GM12878 (cell line): Measurements from ENCODE around the gene NSL1. TPM values are rescaled to one million over a fixed set of nuclear protein-coding genes. Genes with fewer than 3 reads are reported as not detected.

ENCODE experiments used
- FOS ChIP-seq: IDR thresholded peaks from 3 replicates; pipeline ENCODE4 v1.6.1; 2011; ENCODE audit warnings: borderline replicate concordance; ENCODE audit not compliant: insufficient read length; ENCODE audit errors: extremely low read depth
- GATAD2B ChIP-seq: fragments of 450-650 bp; conservative IDR thresholded peaks from 2 replicates; pipeline ENCODE4 v1.6.1; 2017; ENCODE audit warnings: low read depth, mild to moderate bottlenecking, moderate library complexity
- TAF1 ChIP-seq: IDR thresholded peaks from 2 replicates; pipeline ENCODE4 v1.6.1; 2011; ENCODE audit warnings: mild to moderate bottlenecking, low read depth, low read length, borderline replicate concordance
- polyA plus RNA-seq, 11 experiments: library from polyadenylated mRNA; depleted of rRNA in 4 of 11; unstranded in 6 of 11; stranded (reverse) in 5 of 11; fragments of >200 nt; fragmentation: Nextera tagmentation in 4 of 11; fragmentation: Illumina TruSeq in 1 of 11; extraction: Ambion mirVana in 4 of 11; extraction: Trizol in 1 of 11; gene quantifications; 1 replicate in 1 of 11; 2 replicates in 10 of 11; pipeline versions ENCODE4 v1.2.1 to v1.2.3, GENCODE V29; 2011 to 2016; ENCODE audit warnings: inconsistent platforms in 2 of 11, missing spikeins in 2 of 11, low read depth in 1 of 11
- total RNA-seq, 4 experiments: library from RNA; depleted of rRNA in 3 of 4; stranded (reverse); fragments of >200 nt in 3 of 4; fragmentation: Illumina TruSeq in 1 of 4; extraction: Trizol in 1 of 4; gene quantifications; 2 replicates each; pipeline versions ENCODE4 v1.2.1 to v1.2.3, GENCODE V29; 2013 to 2021
- TF ChIP-seq, protein P1 (sequence below): IDR thresholded peaks from 2 replicates; pipeline ENCODE4 v1.6.1; 2012; ENCODE audit warnings: low read depth, low read length, improper control_type of control experiment
- TF ChIP-seq, protein P2 (sequence below): fragments of 450-650 bp; IDR thresholded peaks from 2 replicates; pipeline ENCODE4 v1.6.1; 2017; ENCODE audit warnings: mild to moderate bottlenecking
- TF ChIP-seq, protein P3 (sequence below): fragments of 450-650 bp; IDR thresholded peaks from 2 replicates; pipeline ENCODE4 v1.6.1; 2017; ENCODE audit warnings: mild to moderate bottlenecking, low read depth, inconsistent platforms; ENCODE audit not compliant: poor library complexity, severe bottlenecking

Gene NSL1
- total and polyA plus RNA-seq, 10 of the 15 experiments (the other 5 are each of a cell fraction or from before 2014, with no cell fraction given), result 36.7 to 74.2 (median 46.4) TPM

DNA sequence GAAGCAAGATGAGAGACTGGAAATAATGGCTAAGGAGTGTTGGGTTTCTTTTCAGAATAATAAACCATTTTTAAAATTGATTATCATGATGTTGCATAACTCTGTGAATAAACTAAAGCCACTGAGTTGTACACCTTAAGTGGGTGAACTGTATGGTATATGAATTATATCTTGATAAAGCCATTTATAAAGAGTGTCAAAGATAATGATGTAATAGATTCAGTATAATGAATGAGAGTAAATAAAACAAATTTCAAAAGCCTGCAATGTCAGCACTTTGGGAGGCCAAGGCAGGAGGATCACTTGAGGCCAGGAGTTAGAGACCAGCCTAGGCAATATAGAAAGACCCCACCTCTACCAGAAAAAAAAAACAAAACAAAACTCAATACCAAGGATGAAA lies 16.3 kb downstream of the NSL1 start (continued):
- TF ChIP-seq, protein P1, sequence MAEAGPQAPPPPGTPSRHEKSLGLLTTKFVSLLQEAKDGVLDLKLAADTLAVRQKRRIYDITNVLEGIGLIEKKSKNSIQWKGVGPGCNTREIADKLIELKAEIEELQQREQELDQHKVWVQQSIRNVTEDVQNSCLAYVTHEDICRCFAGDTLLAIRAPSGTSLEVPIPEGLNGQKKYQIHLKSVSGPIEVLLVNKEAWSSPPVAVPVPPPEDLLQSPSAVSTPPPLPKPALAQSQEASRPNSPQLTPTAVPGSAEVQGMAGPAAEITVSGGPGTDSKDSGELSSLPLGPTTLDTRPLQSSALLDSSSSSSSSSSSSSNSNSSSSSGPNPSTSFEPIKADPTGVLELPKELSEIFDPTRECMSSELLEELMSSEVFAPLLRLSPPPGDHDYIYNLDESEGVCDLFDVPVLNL, result no peak
- TF ChIP-seq, protein P2, sequence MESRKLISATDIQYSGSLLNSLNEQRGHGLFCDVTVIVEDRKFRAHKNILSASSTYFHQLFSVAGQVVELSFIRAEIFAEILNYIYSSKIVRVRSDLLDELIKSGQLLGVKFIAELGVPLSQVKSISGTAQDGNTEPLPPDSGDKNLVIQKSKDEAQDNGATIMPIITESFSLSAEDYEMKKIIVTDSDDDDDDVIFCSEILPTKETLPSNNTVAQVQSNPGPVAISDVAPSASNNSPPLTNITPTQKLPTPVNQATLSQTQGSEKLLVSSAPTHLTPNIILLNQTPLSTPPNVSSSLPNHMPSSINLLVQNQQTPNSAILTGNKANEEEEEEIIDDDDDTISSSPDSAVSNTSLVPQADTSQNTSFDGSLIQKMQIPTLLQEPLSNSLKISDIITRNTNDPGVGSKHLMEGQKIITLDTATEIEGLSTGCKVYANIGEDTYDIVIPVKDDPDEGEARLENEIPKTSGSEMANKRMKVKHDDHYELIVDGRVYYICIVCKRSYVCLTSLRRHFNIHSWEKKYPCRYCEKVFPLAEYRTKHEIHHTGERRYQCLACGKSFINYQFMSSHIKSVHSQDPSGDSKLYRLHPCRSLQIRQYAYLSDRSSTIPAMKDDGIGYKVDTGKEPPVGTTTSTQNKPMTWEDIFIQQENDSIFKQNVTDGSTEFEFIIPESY, result no peak
- TF ChIP-seq FOS (no peak), GATAD2B (no peak), TAF1 (no peak)
- TF ChIP-seq, protein P3, sequence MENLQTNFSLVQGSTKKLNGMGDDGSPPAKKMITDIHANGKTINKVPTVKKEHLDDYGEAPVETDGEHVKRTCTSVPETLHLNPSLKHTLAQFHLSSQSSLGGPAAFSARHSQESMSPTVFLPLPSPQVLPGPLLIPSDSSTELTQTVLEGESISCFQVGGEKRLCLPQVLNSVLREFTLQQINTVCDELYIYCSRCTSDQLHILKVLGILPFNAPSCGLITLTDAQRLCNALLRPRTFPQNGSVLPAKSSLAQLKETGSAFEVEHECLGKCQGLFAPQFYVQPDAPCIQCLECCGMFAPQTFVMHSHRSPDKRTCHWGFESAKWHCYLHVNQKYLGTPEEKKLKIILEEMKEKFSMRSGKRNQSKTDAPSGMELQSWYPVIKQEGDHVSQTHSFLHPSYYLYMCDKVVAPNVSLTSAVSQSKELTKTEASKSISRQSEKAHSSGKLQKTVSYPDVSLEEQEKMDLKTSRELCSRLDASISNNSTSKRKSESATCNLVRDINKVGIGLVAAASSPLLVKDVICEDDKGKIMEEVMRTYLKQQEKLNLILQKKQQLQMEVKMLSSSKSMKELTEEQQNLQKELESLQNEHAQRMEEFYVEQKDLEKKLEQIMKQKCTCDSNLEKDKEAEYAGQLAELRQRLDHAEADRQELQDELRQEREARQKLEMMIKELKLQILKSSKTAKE, result no peak
